ENCODE measurements around the gene ROR1.

DNA sequence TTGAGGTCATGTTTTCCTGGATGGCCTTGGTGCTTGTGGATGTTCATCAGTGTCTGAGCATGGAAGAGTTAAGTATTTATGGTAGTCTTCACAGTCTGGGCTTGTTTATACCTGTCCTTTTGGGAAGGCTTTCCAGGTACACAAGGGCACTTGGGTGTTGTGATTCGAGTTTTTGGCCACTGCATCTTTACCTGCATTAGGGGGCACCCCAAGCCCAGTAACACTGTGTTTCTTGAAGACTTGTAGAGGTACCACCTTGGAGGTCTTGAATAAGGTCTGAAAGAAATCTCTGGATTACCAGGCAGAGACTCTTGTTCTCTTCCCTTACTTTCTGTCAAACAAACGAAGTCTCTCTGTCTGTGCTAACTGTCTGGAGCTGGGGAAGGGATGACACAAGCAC is 34.4 kb upstream of the ROR1 start:
- TF ChIP-seq SMARCA5 (IDR thresholded peaks at IDR 0.05): no peak
- TF ChIP-seq, protein P1, sequence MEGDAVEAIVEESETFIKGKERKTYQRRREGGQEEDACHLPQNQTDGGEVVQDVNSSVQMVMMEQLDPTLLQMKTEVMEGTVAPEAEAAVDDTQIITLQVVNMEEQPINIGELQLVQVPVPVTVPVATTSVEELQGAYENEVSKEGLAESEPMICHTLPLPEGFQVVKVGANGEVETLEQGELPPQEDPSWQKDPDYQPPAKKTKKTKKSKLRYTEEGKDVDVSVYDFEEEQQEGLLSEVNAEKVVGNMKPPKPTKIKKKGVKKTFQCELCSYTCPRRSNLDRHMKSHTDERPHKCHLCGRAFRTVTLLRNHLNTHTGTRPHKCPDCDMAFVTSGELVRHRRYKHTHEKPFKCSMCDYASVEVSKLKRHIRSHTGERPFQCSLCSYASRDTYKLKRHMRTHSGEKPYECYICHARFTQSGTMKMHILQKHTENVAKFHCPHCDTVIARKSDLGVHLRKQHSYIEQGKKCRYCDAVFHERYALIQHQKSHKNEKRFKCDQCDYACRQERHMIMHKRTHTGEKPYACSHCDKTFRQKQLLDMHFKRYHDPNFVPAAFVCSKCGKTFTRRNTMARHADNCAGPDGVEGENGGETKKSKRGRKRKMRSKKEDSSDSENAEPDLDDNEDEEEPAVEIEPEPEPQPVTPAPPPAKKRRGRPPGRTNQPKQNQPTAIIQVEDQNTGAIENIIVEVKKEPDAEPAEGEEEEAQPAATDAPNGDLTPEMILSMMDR (IDR thresholded peaks at IDR 0.05 in 2 of 3, conservative IDR thresholded peaks at IDR 0.05 in 1 of 3; ENCODE audit: insufficient read depth in 2 of 3, low read depth in 1 of 3, low read length in 3 of 3): no peak
